A549 (cell line): Measurements from ENCODE around the gene SRPK1. TPM values are rescaled to one million over a fixed set of nuclear protein-coding genes. Genes with fewer than 3 reads are reported as not detected.
A peak's percentile ranks its signal among the peaks of the same experiment; 100 is the strongest.

ENCODE experiments used
- ATAC-seq, 2 experiments: fragments of 200-7000 bp in 1 of 2; fragments of >200 bp in 1 of 2; cut with Nextera tagmentation in 1 of 2; cut with Tn5 transposase in 1 of 2; 3 replicates each; pipeline versions ENCODE4 v1.8.0 to v1.9.1; 2018 to 2020; ENCODE audit warnings: mild to moderate bottlenecking in 1 of 2, moderate library complexity in 1 of 2
- CTCF ChIA-PET: fragments of 300-600 bp; sonication (Branson Sonifier 250); formaldehyde crosslinking; extraction: SDS; loops from one replicate; lab custom pipeline; 2021; ENCODE audit warnings: antibody characterized with exemption, inconsistent platforms; lab: Yijun Ruan, JAX
- POLR2A ChIA-PET: fragments of 350-600 bp; formaldehyde crosslinking; extraction: SDS; loops from one replicate; lab custom pipeline; 2021; ENCODE audit warnings: antibody characterized with exemption, inconsistent platforms; lab: Yijun Ruan, JAX
- DNase-seq, 2 experiments: peaks; one replicate each; pipeline versions ENCODE4 v3.0.0 to v3.0.0-alpha.2; 2011 to 2016; ENCODE audit warnings: low read depth in 1 of 2, low spot score in 1 of 2
- FAIRE-seq: peaks from 2 replicates; lab custom pipeline; 2011; peaks lifted over from hg19 to GRCh38; lab: Jason Lieb, UNC
- H3K27ac ChIP-seq, 2 experiments: fragments of >200 bp; sonication (Bioruptor Twin); formaldehyde crosslinking; 3 replicates each; pipeline ENCODE4 v1.5.1; 2016 to 2017
- H3K4me1 ChIP-seq: fragments of >200 bp; sonication (Bioruptor Twin); formaldehyde crosslinking; 3 replicates; pipeline ENCODE4 v1.6.1; 2016
- H3K4me2 ChIP-seq: fragments of >200 bp; sonication (Bioruptor Twin); formaldehyde crosslinking; 3 replicates; pipeline ENCODE4 v1.6.1; 2016
- H3K4me3 ChIP-seq: fragments of >200 bp; sonication (Bioruptor Twin); formaldehyde crosslinking; 3 replicates; pipeline ENCODE4 v1.5.1; 2016
- H3K9me3 ChIP-seq: fragments of >200 bp; sonication (Bioruptor Twin); formaldehyde crosslinking; 3 replicates; pipeline ENCODE4 v1.6.1; 2016
- BCL3 ChIP-seq: fragments of >200 bp; sonication (Bioruptor Twin); formaldehyde crosslinking; IDR thresholded peaks from 3 replicates; pipeline ENCODE4 v1.6.1; 2016
- BHLHE40 ChIP-seq: IDR thresholded peaks from 2 replicates; pipeline ENCODE4 v1.6.1; 2012; ENCODE audit warnings: low read depth, low read length, inconsistent platforms
- CBX2 ChIP-seq: fragments of 200-600 bp; sonication (generic); IDR thresholded peaks from 2 replicates; pipeline ENCODE4 v1.6.1; 2016; ENCODE audit warnings: low read depth, mild to moderate bottlenecking, borderline replicate concordance
- EHMT2 ChIP-seq: fragments of 200-600 bp; sonication (generic); IDR thresholded peaks from 2 replicates; pipeline ENCODE4 v1.6.1; 2016; ENCODE audit warnings: antibody characterized with exemption, low read depth, mild to moderate bottlenecking, moderate library complexity
- FOSB ChIP-seq: fragments of 250-450 bp; sonication (Bioruptor Pico); IDR thresholded peaks from 2 replicates; pipeline ENCODE4 v1.5.0; 2020; ENCODE audit warnings: mild to moderate bottlenecking, moderate library complexity
- FOSL2 ChIP-seq, 2 experiments: fragments of 450-650 bp in 1 of 2; fragments of >200 bp in 1 of 2; sonication (Bioruptor Twin) in 1 of 2; formaldehyde crosslinking; IDR thresholded peaks; 2 replicates each; pipeline versions ENCODE4 v1.5.0 to v1.6.1; 2016 to 2020; ENCODE audit warnings: mild to moderate bottlenecking in 1 of 2, moderate library complexity in 1 of 2
- FOXS1 ChIP-seq: fragments of 250-450 bp; sonication (Bioruptor Pico); IDR thresholded peaks from 2 replicates; pipeline ENCODE4 v1.5.0; 2020; ENCODE audit warnings: mild to moderate bottlenecking, moderate library complexity
- HDAC2 ChIP-seq: fragments of 200-600 bp; sonication (generic); IDR thresholded peaks from 2 replicates; pipeline ENCODE4 v1.6.1; 2016
- HMGXB4 ChIP-seq: fragments of 250-450 bp; sonication (Bioruptor Pico); IDR thresholded peaks from 2 replicates; pipeline ENCODE4 v1.5.0; 2021; ENCODE audit warnings: mild to moderate bottlenecking, moderate library complexity, borderline replicate concordance
- HOXA7 ChIP-seq: fragments of 250-450 bp; sonication (Bioruptor Pico); IDR thresholded peaks from 2 replicates; pipeline ENCODE4 v1.5.0; 2020; ENCODE audit warnings: mild to moderate bottlenecking, moderate library complexity
- HOXB13 ChIP-seq: fragments of 250-450 bp; sonication (Bioruptor Pico); IDR thresholded peaks from 2 replicates; pipeline ENCODE4 v1.5.0; 2020; ENCODE audit warnings: low read depth, mild to moderate bottlenecking, moderate library complexity
- HOXB5 ChIP-seq: fragments of 250-450 bp; sonication (Bioruptor Pico); IDR thresholded peaks from 2 replicates; pipeline ENCODE4 v1.5.0; 2020; ENCODE audit warnings: mild to moderate bottlenecking, moderate library complexity
- JUNB ChIP-seq: fragments of >200 bp; sonication (Bioruptor Twin); formaldehyde crosslinking; IDR thresholded peaks from 2 replicates; pipeline ENCODE4 v1.6.1; 2016
- KDM5A ChIP-seq: fragments of 200-600 bp; sonication (generic); IDR thresholded peaks from 2 replicates; pipeline ENCODE4 v1.6.1; 2016; ENCODE audit warnings: antibody characterized with exemption, mild to moderate bottlenecking
- MAFK ChIP-seq: fragments of 450-650 bp; IDR thresholded peaks from 2 replicates; pipeline ENCODE4 v1.6.1; 2014; ENCODE audit not compliant: partially characterized antibody
- MAX ChIP-seq: IDR thresholded peaks from 2 replicates; pipeline ENCODE4 v1.6.1; 2012
- MYC ChIP-seq: IDR thresholded peaks from 2 replicates; pipeline ENCODE4 v1.6.1; 2012; ENCODE audit warnings: mild to moderate bottlenecking, inconsistent platforms, low read length, improper control_type of control experiment, borderline replicate concordance
- NFE2L2 ChIP-seq: fragments of 150-350 bp; conservative IDR thresholded peaks from 2 replicates; pipeline ENCODE4 v1.6.1; 2014; ENCODE audit warnings: low read length
- NPAS2 ChIP-seq: fragments of 250-450 bp; sonication (Bioruptor Pico); IDR thresholded peaks from 2 replicates; pipeline ENCODE4 v1.8.0; 2022; ENCODE audit warnings: mild to moderate bottlenecking, moderate library complexity, borderline replicate concordance
- PHF8 ChIP-seq: fragments of 200-600 bp; sonication (generic); IDR thresholded peaks from 2 replicates; pipeline ENCODE4 v1.6.1; 2016; ENCODE audit warnings: low read depth, mild to moderate bottlenecking, antibody characterized with exemption, moderate library complexity, borderline replicate concordance
- POLR2AphosphoS2 ChIP-seq: conservative IDR thresholded peaks from 2 replicates; pipeline ENCODE4 v1.6.1; 2012; ENCODE audit warnings: low read length, improper control_type of control experiment, inconsistent platforms
- RAD21 ChIP-seq, 2 experiments: fragments of >200 bp in 1 of 2; sonication (Bioruptor Twin) in 1 of 2; formaldehyde crosslinking in 1 of 2; IDR thresholded peaks in 1 of 2; conservative IDR thresholded peaks in 1 of 2; 2 replicates in 1 of 2; 3 replicates in 1 of 2; pipeline ENCODE4 v1.6.1; 2012 to 2018; ENCODE audit warnings: inconsistent platforms in 1 of 2
- TFCP2L1 ChIP-seq: fragments of 250-450 bp; sonication (Bioruptor Pico); IDR thresholded peaks from 2 replicates; pipeline ENCODE4 v1.5.0; 2021; ENCODE audit warnings: mild to moderate bottlenecking
- ZC3H11A ChIP-seq: fragments of 450-650 bp; IDR thresholded peaks from 2 replicates; pipeline ENCODE4 v1.6.1; 2014; ENCODE audit warnings: antibody characterized with exemption, mild to moderate bottlenecking
- ZNF302 ChIP-seq: fragments of 250-450 bp; sonication (Bioruptor Pico); IDR thresholded peaks from 2 replicates; pipeline ENCODE4 v1.9.0; 2021; ENCODE audit warnings: inconsistent platforms, mild to moderate bottlenecking, moderate library complexity
- WGBS: methylation state at CpG from one replicate; pipeline ENCODE4 v1.1.6; 2017; ENCODE audit errors: missing lambda C conversion rate; 5-methylcytosine and 5-hydroxymethylcytosine counted together
- polyA plus RNA-seq, 4 experiments: library from polyadenylated mRNA; depleted of rRNA in 3 of 4; stranded (reverse); fragments of >200 nt; fragmentation: RNase III in 1 of 4; extraction: RNeasy Plus Mini Kit Qiagen cat#74134 plus additional on column Dnase treatment in 1 of 4; gene quantifications; 2 replicates in 3 of 4; 3 replicates in 1 of 4; pipeline ENCODE4 v1.2.3, GENCODE V29; 2011 to 2017

The SRPK1 gene
- polyA plus RNA-seq, 2 of the 4 experiments (the other 2 are of a cell fraction): 46.9 to 65.9 TPM

- DNase-seq: no peak
- no peak for ATAC-seq
- POLR2A ChIA-PET: no interaction called here
- H3K27ac ChIP-seq: no peak overlapping the region; a peak in 1 of 6 replicates
- CTCF ChIA-PET: interaction anchor here (1.7 kb wide), 1 partner anchor 13 kb away, joined by 4 read pairs; no protein-coding TSS in a partner anchor
- no peak for FAIRE-seq
- H3K4me1 ChIP-seq: peaks cover 6% of the 10 kb centered on the region; the same call in 1 of the 3 replicates
- no peaks in the 10 kb centered on the region for H3K9me3 ChIP-seq
- no peak for TF ChIP-seq ZC3H11A
- TF ChIP-seq NPAS2 (CRISPR knock-in tag): no peak
- TF ChIP-seq BCL3: no peak
- TF ChIP-seq KDM5A: no peak
- TF ChIP-seq BHLHE40: no peak
- no peak for TF ChIP-seq HOXA7 (CRISPR knock-in tag)
- no peak for TF ChIP-seq ZNF302
- TF ChIP-seq MYC: no peak
- TF ChIP-seq EHMT2: no peak
- H3K4me2 ChIP-seq: no peak overlapping the region
- WGBS: 80% methylated on average over 7 of the region's 7 CpGs
- H3K4me3 ChIP-seq: no peak overlapping the region
These were observed 33.4 kb upstream of the SRPK1 start for GRCh38 chr6:35954333-35954732.

- TF ChIP-seq KDM5A (no peak), ZC3H11A (no peak), CBX2 (no peak), HMGXB4 (CRISPR knock-in tag) (no peak), PHF8 (no peak), ZNF302 (no peak), FOSL2 (IDR thresholded peaks at IDR 0.05) (no peak), FOSL2 (CRISPR knock-in tag; IDR thresholded peaks at IDR 0.05) (no peak), FOSB (no peak), NFE2L2 (no peak)
- Histone ChIP-seq H3K27ac (no peak overlapping the region), H3K4me2 (no peak overlapping the region), H3K4me3 (no peak overlapping the region), H3K4me1 (peaks cover 6% of the 10 kb centered on the region; the same call in 1 of the 3 replicates), H3K9me3 (no peaks in the 10 kb centered on the region)
- peak in 1 of 2 experiments; percentile 54; a peak in 1 of 6 replicates for ATAC-seq
- DNase-seq: peak in 1 of 2 experiments; percentile 38
- no peak for FAIRE-seq
- WGBS: 100% methylated on average over 1 of the region's 1 CpG
- ChIA-PET CTCF (no interaction called here), POLR2A (no interaction called here)
These were observed 27.8 kb upstream of the SRPK1 start for GRCh38 chr6:35948725-35949124.

GRCh38 chr6:35945650-35946025 is 24.7 kb upstream of the SRPK1 start:
- POLR2A ChIA-PET: no interaction called here
- Histone ChIP-seq H3K9me3 (no peaks in the 10 kb centered on the region), H3K4me1 (no peaks in the 10 kb centered on the region), H3K4me3 (no peak overlapping the region), H3K27ac (no peak overlapping the region), H3K4me2 (no peak overlapping the region)
- CTCF ChIA-PET: no interaction called here
- FAIRE-seq: no peak
- TF ChIP-seq TFCP2L1 (no peak), HOXB5 (no peak), HOXB13 (no peak), POLR2AphosphoS2 (no peak), RAD21 (conservative IDR thresholded peaks at IDR 0.05 in 1 of 2, IDR thresholded peaks at IDR 0.05 in 1 of 2) (no peak), MAFK (no peak), MAX (no peak), HDAC2 (no peak), KDM5A (no peak), FOXS1 (CRISPR knock-in tag) (no peak), JUNB (no peak)
- no peak for DNase-seq
- 71% methylated on average over 1 of the region's 1 CpG for WGBS
- ATAC-seq: no peak
